ENCODE data around the gene NEDD4. TPM values are rescaled to one million over a fixed set of nuclear protein-coding genes. Genes with fewer than 3 reads are reported as not detected.

The NEDD4 gene
- total RNA-seq, 1 experiment from 2014 or later: 18.8 TPM

GRCh38 chr15:56032373-56032772 is 39.0 kb upstream of the NEDD4 start:
- Histone ChIP-seq H3K27ac (ENCODE audit: low read length) (no peak overlapping the region), H3K27me3 (ENCODE audit: control insufficient read depth, insufficient read depth, low read length) (no peaks in the 10 kb centered on the region), H3K4me3 (ENCODE audit: low read depth in 2 of 2, low read length in 2 of 2) (no peak overlapping the region), H3K4me1 (ENCODE audit: control insufficient read depth, insufficient read depth, low read length) (no peaks in the 10 kb centered on the region), H3K36me3 (ENCODE audit: control insufficient read depth, insufficient read depth, low read length) (no peaks in the 10 kb centered on the region), H3K9me3 (ENCODE audit: control insufficient read depth, insufficient read depth, low read depth, low read length) (no peaks in the 10 kb centered on the region)
- ChIA-PET CTCF (no interaction called here), POLR2A (no interaction called here)
- DNase-seq (ENCODE audit: low read depth, low spot score) (no peak), ATAC-seq (no peak)
- TF ChIP-seq SIN3A (IDR thresholded peaks at IDR 0.05; ENCODE audit: borderline replicate concordance, insufficient read depth, low read depth, low read length) (no peak), CTCF (IDR thresholded peaks at IDR 0.05) (no peak), POLR2AphosphoS5 (IDR thresholded peaks at IDR 0.05; ENCODE audit: low read depth, low read length) (no peak), TCF7L2 (IDR thresholded peaks at IDR 0.05; ENCODE audit: low read depth, low read length) (no peak), REST (IDR thresholded peaks at IDR 0.05; ENCODE audit: insufficient read depth in 1 of 2, low read depth in 2 of 2, low read length in 1 of 2) (no peak)
- intact Hi-C loops (cut with micrococcal nuclease; ENCODE audit: unreplicated experiment): no loop called here
- in situ Hi-C loops (cut with HindIII; ENCODE audit: low pct_unique_long_range_greater_than_20kb, low sequenced_read_pairs): no loop called here
- BruUV-seq (replicated peaks): no TSS peak

GRCh38 chr15:56031836-56032235 is 38.4 kb upstream of the NEDD4 start:
- in situ Hi-C loops (cut with HindIII; ENCODE audit: low pct_unique_long_range_greater_than_20kb, low sequenced_read_pairs) (no loop called here), intact Hi-C loops (cut with micrococcal nuclease; ENCODE audit: unreplicated experiment) (no loop called here)
- no TSS peak for BruUV-seq (replicated peaks)
- H3K36me3 ChIP-seq (ENCODE audit: control insufficient read depth, insufficient read depth, low read length): no peaks in the 10 kb centered on the region
- no peak overlapping the region for H3K27ac ChIP-seq (ENCODE audit: low read length)
- TF ChIP-seq CTCF (IDR thresholded peaks at IDR 0.05): no peak
- TF ChIP-seq TCF7L2 (IDR thresholded peaks at IDR 0.05; ENCODE audit: low read depth, low read length): no peak
- no peak for TF ChIP-seq POLR2AphosphoS5 (IDR thresholded peaks at IDR 0.05; ENCODE audit: low read depth, low read length)
- no peak for TF ChIP-seq REST (IDR thresholded peaks at IDR 0.05; ENCODE audit: insufficient read depth in 1 of 2, low read depth in 2 of 2, low read length in 1 of 2)
- no peak for TF ChIP-seq SIN3A (IDR thresholded peaks at IDR 0.05; ENCODE audit: borderline replicate concordance, insufficient read depth, low read depth, low read length)
- H3K27me3 ChIP-seq (ENCODE audit: control insufficient read depth, insufficient read depth, low read length): no peaks in the 10 kb centered on the region
- no peaks in the 10 kb centered on the region for H3K9me3 ChIP-seq (ENCODE audit: control insufficient read depth, insufficient read depth, low read depth, low read length)
- DNase-seq (ENCODE audit: low read depth, low spot score) (no peak), ATAC-seq (no peak)
- ChIA-PET POLR2A (no interaction called here), CTCF (no interaction called here)
- H3K4me1 ChIP-seq (ENCODE audit: control insufficient read depth, insufficient read depth, low read length): no peaks in the 10 kb centered on the region
- H3K4me3 ChIP-seq (ENCODE audit: low read depth in 2 of 2, low read length in 2 of 2): no peak overlapping the region

All from Panc1 (cell line).